Measurements from ENCODE around the gene PLCG2. TPM values are rescaled to one million over a fixed set of nuclear protein-coding genes. Genes with fewer than 3 reads are reported as not detected.
"Not testable (repeated sequence)": the region's sequence is repeated elsewhere in the genome, so short reads cannot be mapped to it uniquely, and the experiment has no call there.

PLCG2 gene
- total RNA-seq, 1 donor from 2014 or later = 7.1 TPM

- H3K36me3 Mint-ChIP-seq (ENCODE audit: low read depth); H3K27me3 Mint-ChIP-seq (ENCODE audit: low read depth); H3K9me3 Mint-ChIP-seq; H3K27ac Mint-ChIP-seq; DNase-seq (ENCODE audit: low spot score); H3K4me3 Mint-ChIP-seq (ENCODE audit: low read depth); intact Hi-C loops (cut with micrococcal nuclease): not testable (repeated sequence)
- H3K4me1 Mint-ChIP-seq (ENCODE audit: low read depth) = peaks cover 16% of the 10 kb centered on the region
Measured at GRCh38 chr16:81741430-81741770, 37.7 kb upstream of the PLCG2 start.

GRCh38 chr16:81744385-81744784 lies 34.7 kb upstream of the PLCG2 start:
- Mint-ChIP-seq H3K27ac (no peak overlapping the region), H3K4me3 (ENCODE audit: low read depth) (no peak overlapping the region), H3K36me3 (ENCODE audit: low read depth) (no peaks in the 10 kb centered on the region), H3K9me3 (no peaks in the 10 kb centered on the region), H3K27me3 (ENCODE audit: low read depth) (no peaks in the 10 kb centered on the region), H3K4me1 (ENCODE audit: low read depth) (peaks cover 19% of the 10 kb centered on the region)
- DNase-seq (ENCODE audit: low spot score) = no peak
- intact Hi-C loops (cut with micrococcal nuclease) = no loop called here

GRCh38 chr16:81744911-81745310 lies 34.2 kb upstream of the PLCG2 start:
- Mint-ChIP-seq H3K36me3 (ENCODE audit: low read depth) (no peaks in the 10 kb centered on the region), H3K27me3 (ENCODE audit: low read depth) (peaks cover 4% of the 10 kb centered on the region), H3K9me3 (no peaks in the 10 kb centered on the region), H3K4me1 (ENCODE audit: low read depth) (peaks cover 19% of the 10 kb centered on the region), H3K4me3 (ENCODE audit: low read depth) (no peak overlapping the region), H3K27ac (no peak overlapping the region)
- DNase-seq (ENCODE audit: low spot score) = no peak
- intact Hi-C loops (cut with micrococcal nuclease) = no loop called here

DNA sequence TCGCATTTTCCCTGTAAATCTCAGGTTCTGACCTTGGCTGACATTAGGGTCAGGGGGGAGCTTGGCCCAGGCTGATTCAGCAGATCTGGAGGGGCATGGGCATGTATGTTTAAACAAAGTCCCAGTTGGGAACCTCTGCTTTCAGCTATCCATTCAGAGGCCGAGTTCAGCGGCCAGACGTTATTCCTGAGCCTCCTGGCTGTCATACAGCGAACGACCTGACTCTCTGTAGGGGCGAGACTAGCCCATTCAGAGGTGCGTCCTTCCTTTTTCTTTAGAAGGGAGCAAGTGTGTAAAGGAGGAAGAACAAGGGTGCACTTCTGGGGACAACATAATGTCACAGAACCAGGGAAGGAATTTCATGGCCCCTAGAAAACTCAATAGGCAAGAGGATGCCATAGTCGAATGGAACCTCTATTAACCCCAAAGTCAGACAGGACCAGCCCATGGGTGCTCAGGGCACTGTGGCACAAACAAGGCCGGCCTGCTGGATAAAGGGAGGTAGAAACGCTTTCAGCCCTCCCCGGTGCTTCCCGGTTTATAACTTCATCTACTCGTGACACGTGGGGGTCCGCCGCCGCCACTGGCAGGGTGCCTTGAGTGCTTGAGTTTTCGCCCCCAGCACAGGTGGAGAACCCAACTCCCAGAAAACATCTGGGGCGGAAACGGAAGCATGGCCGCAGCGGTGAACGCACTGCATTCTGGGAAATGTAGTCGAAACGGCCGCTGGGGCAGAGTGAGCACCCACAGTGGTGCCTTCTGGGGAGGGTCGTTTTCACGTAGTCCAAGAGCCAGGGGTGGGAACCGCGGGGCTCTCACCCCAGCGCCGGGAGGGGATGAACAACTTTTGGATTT lies 33.2 kb upstream of the PLCG2 start:
- Mint-ChIP-seq H3K4me3 (ENCODE audit: low read depth) (peak overlapping the region; percentile 73), H3K27ac (peak overlapping the region; percentile 63), H3K27me3 (ENCODE audit: low read depth) (peaks cover 6% of the 10 kb centered on the region), H3K9me3 (no peaks in the 10 kb centered on the region), H3K36me3 (ENCODE audit: low read depth) (no peaks in the 10 kb centered on the region), H3K4me1 (ENCODE audit: low read depth) (peaks cover 16% of the 10 kb centered on the region)
- intact Hi-C loops (cut with micrococcal nuclease) = no loop called here
- DNase-seq (ENCODE audit: low spot score) = peak; percentile 59

- peaks cover 14% of the 10 kb centered on the region for H3K4me1 Mint-ChIP-seq (ENCODE audit: low read depth)
- H3K36me3 Mint-ChIP-seq (ENCODE audit: low read depth) = no peaks in the 10 kb centered on the region
- DNase-seq (ENCODE audit: low spot score) = no peak
- H3K9me3 Mint-ChIP-seq = no peaks in the 10 kb centered on the region
- peak overlapping the region; percentile 73 for H3K4me3 Mint-ChIP-seq (ENCODE audit: low read depth)
- intact Hi-C loops (cut with micrococcal nuclease) = no loop called here
- H3K27me3 Mint-ChIP-seq (ENCODE audit: low read depth) = peaks cover 6% of the 10 kb centered on the region
- H3K27ac Mint-ChIP-seq = no peak overlapping the region
Measured at GRCh38 chr16:81746566-81746965, 32.5 kb upstream of the PLCG2 start.

DNA sequence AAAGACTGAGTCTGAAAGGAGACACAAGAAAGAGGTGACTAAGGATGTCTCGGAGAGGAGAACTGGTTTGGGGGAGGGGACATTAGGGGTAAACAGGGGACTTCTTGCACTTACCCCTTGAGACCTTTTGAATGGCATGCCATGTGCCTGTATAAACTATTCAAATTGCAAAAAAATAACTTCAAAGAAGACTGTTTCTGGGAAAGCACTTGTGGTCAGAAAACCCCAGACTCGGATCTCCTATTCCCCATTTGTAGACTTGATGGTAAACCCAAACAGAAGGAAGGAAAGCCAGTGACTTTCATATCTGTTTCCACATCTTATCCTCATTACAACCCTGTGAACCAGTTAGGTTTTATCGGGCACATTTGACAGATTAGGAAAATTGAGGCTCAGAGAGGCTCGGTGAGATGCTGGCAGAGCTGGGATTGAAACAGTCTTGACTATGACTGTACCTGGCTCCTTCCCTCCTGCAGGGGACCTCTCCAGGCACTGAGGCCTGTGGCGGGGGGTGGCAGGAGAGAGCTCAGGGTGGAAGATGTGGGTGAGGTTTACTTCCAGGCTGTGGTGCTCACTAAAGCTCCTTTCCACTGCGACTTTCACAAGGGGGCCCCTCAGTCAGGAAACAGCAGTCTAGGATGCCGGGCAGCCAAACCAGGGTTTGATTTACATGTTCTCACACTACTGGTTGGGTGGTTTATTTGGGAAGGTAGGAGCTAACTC lies 30.5 kb upstream of the PLCG2 start:
- Mint-ChIP-seq H3K4me3 (ENCODE audit: low read depth) (no peak overlapping the region), H3K4me1 (ENCODE audit: low read depth) (peaks cover 14% of the 10 kb centered on the region), H3K27me3 (ENCODE audit: low read depth) (peaks cover 6% of the 10 kb centered on the region), H3K36me3 (ENCODE audit: low read depth) (no peaks in the 10 kb centered on the region), H3K27ac (no peak overlapping the region), H3K9me3 (no peaks in the 10 kb centered on the region)
- intact Hi-C loops (cut with micrococcal nuclease) = no loop called here
- no peak for DNase-seq (ENCODE audit: low spot score)

GRCh38 chr16:81752225-81752875 lies 26.7 kb upstream of the PLCG2 start:
- no peak for DNase-seq (ENCODE audit: low spot score)
- H3K4me3 Mint-ChIP-seq (ENCODE audit: low read depth) = no peak overlapping the region
- H3K27me3 Mint-ChIP-seq (ENCODE audit: low read depth) = peaks cover 6% of the 10 kb centered on the region
- H3K36me3 Mint-ChIP-seq (ENCODE audit: low read depth) = no peaks in the 10 kb centered on the region
- H3K4me1 Mint-ChIP-seq (ENCODE audit: low read depth) = peaks cover 22% of the 10 kb centered on the region
- intact Hi-C loops (cut with micrococcal nuclease) = no loop called here
- no peak overlapping the region for H3K27ac Mint-ChIP-seq
- H3K9me3 Mint-ChIP-seq = no peaks in the 10 kb centered on the region

- Mint-ChIP-seq H3K36me3 (ENCODE audit: low read depth) (no peaks in the 10 kb centered on the region), H3K9me3 (no peaks in the 10 kb centered on the region), H3K4me1 (ENCODE audit: low read depth) (peaks cover 26% of the 10 kb centered on the region), H3K27me3 (ENCODE audit: low read depth) (peaks cover 6% of the 10 kb centered on the region), H3K4me3 (ENCODE audit: low read depth) (no peak overlapping the region), H3K27ac (no peak overlapping the region)
- intact Hi-C loops (cut with micrococcal nuclease) = no loop called here
- DNase-seq (ENCODE audit: low spot score) = no peak
Measured at GRCh38 chr16:81752876-81753227, 26.2 kb upstream of the PLCG2 start.

- H3K4me1 Mint-ChIP-seq (ENCODE audit: low read depth) = peaks cover 22% of the 10 kb centered on the region
- intact Hi-C loops (cut with micrococcal nuclease) = no loop called here
- no peak overlapping the region for H3K27ac Mint-ChIP-seq
- no peak for DNase-seq (ENCODE audit: low spot score)
- H3K4me3 Mint-ChIP-seq (ENCODE audit: low read depth) = no peak overlapping the region
- no peaks in the 10 kb centered on the region for H3K36me3 Mint-ChIP-seq (ENCODE audit: low read depth)
- H3K27me3 Mint-ChIP-seq (ENCODE audit: low read depth) = peaks cover 2% of the 10 kb centered on the region
- no peaks in the 10 kb centered on the region for H3K9me3 Mint-ChIP-seq
Measured at GRCh38 chr16:81754858-81755257, 24.2 kb upstream of the PLCG2 start.

- Mint-ChIP-seq H3K4me3 (ENCODE audit: low read depth) (no peak overlapping the region), H3K4me1 (ENCODE audit: low read depth) (peaks cover 22% of the 10 kb centered on the region), H3K27me3 (ENCODE audit: low read depth) (no peaks in the 10 kb centered on the region), H3K9me3 (no peaks in the 10 kb centered on the region), H3K27ac (no peak overlapping the region), H3K36me3 (ENCODE audit: low read depth) (no peaks in the 10 kb centered on the region)
- intact Hi-C loops (cut with micrococcal nuclease) = no loop called here
- DNase-seq (ENCODE audit: low spot score) = no peak
Measured at GRCh38 chr16:81755915-81756614, 23.0 kb upstream of the PLCG2 start.

DNA sequence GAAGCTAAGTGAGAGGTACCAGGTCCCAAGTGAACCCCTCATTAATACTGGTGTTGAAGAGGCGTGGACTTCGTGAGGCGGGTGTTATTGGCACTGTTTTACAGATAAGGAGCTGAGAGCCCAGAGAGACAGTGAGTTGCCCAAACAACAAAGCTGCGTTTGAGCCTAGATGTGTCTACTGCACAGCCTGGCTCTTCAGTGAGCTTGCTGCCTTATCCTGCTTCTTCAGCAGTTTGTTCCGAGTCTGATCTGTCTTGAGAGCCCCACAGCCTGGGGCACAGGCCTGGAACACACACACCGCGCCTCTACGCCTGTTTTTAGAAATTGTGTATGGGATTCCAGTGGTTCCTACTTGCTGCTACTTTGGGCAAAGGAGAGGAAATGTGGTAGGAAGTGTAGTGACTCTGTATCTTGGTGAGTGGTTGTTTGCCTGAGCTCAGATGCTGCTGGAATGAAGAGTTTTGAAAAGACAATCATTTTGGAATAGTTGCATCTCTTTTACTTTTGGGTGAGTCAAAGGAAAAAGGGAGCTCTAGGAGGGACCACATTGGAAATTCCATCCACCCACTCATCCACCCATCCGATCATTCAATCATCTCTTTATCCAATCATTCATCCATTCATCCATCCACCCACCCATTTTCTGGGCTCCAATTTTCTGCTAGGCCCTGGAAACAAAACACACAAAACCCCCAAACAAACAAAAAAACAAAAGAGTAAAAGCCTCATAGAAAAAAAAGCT lies 22.3 kb upstream of the PLCG2 start:
- Mint-ChIP-seq H3K27me3 (ENCODE audit: low read depth) (no peaks in the 10 kb centered on the region), H3K4me1 (ENCODE audit: low read depth) (peaks cover 22% of the 10 kb centered on the region), H3K9me3 (no peaks in the 10 kb centered on the region), H3K4me3 (ENCODE audit: low read depth) (no peak overlapping the region), H3K36me3 (ENCODE audit: low read depth) (no peaks in the 10 kb centered on the region), H3K27ac (peak overlapping the region; percentile 20)
- DNase-seq (ENCODE audit: low spot score) = no peak
- intact Hi-C loops (cut with micrococcal nuclease) = no loop called here

DNA sequence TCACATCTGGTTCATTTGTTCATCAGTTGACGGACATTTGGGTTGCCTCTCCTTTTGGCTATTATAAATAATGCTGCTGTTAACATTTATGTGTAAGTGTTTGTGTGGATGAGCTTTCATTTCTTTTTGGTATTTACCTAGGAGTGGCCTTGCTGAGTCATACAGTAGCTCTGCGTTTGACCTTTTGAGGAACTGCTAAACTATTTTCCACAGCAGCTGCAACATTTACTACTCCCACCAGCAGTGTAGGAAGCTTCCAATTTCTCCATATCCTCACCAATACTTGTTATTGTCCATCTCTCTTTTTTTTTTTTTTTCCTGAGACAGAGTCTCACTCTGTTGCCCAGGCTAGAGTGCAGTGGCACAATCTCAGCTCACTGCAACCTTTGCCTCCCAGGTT lies 20.7 kb upstream of the PLCG2 start:
- H3K9me3 Mint-ChIP-seq = no peaks in the 10 kb centered on the region
- H3K27me3 Mint-ChIP-seq (ENCODE audit: low read depth) = peaks cover 2% of the 10 kb centered on the region
- no peak overlapping the region for H3K27ac Mint-ChIP-seq
- H3K4me1 Mint-ChIP-seq (ENCODE audit: low read depth) = peaks cover 22% of the 10 kb centered on the region
- H3K36me3 Mint-ChIP-seq (ENCODE audit: low read depth) = no peaks in the 10 kb centered on the region
- H3K4me3 Mint-ChIP-seq (ENCODE audit: low read depth) = no peak overlapping the region
- intact Hi-C loops (cut with micrococcal nuclease) = no loop called here
- no peak for DNase-seq (ENCODE audit: low spot score)
